Type B pancreatic cell (in vitro differentiated cells): ENCODE results near the gene CELSR1. TPM values are rescaled to one million over a fixed set of nuclear protein-coding genes. Genes with fewer than 3 reads are reported as not detected.

ENCODE experiments used
- DNase-seq: peaks from one replicate; pipeline ENCODE4 v3.0.0; 2021; ENCODE audit warnings: mixed read lengths; ENCODE audit not compliant: unreplicated experiment; ENCODE audit errors: extremely low spot score
- H3K27ac Mint-ChIP-seq: 2 replicates; pipeline ENCODE4 v1.8.0; 2021; ENCODE audit warnings: mild to moderate bottlenecking, mixed read lengths
- H3K27me3 Mint-ChIP-seq: 2 replicates; pipeline ENCODE4 v1.8.0; 2021; ENCODE audit warnings: mixed read lengths
- H3K36me3 Mint-ChIP-seq: 2 replicates; pipeline ENCODE4 v1.8.0; 2021; ENCODE audit warnings: mixed read lengths
- H3K4me1 Mint-ChIP-seq: one replicate; pipeline ENCODE4 v1.8.0; 2021; ENCODE audit warnings: mixed read lengths; ENCODE audit not compliant: unreplicated experiment
- H3K4me3 Mint-ChIP-seq: 2 replicates; pipeline ENCODE4 v1.8.0; 2021; ENCODE audit warnings: mild to moderate bottlenecking, mixed read lengths
- H3K9me3 Mint-ChIP-seq: 2 replicates; pipeline ENCODE4 v1.8.0; 2021; ENCODE audit warnings: mixed read lengths
- CTCF ChIP-seq: fragments of 200-600 bp; sonication (generic); conservative IDR thresholded peaks from 2 replicates; pipeline ENCODE4 v1.5.0; 2021; ENCODE audit warnings: antibody characterized with exemption, mild to moderate bottlenecking
- total RNA-seq: library from RNA; stranded (reverse); gene quantifications from 2 replicates; pipeline ENCODE4 v1.2.1, GENCODE V29; 2021; ENCODE audit warnings: low replicate concordance

CELSR1 gene
- total RNA-seq, 1 donor from 2014 or later, result 27.8 TPM

DNA sequence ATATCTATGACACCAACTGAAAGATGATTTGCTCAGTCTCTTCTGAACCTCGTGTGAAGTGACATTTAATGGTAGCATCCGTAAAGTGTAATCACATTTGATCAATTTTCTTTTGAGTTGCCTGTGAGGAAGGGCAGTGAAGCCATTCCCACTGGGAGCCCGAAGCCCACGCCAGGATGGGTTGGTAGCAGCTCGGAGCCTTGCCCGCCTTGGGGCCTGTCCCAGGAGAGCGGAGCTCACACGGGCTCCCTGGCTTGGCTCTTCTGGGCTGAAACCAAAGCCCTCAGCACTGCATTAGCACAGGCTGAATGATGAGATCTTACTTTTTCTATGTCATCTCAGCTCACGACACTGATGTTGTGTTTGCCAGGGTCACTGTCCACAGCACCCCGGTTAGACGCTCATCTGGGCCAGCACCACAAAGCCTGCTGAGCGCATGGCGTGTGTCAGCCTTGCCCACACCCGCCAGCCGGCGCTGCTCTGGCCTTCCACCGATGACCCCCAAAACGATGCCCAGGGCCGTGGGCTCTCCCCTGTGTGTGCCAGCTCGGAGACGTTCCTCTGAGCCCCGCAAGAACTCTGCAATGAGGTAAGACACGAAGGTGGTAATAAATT lies 211.2 kb downstream of the CELSR1 start:
- DNase-seq, result no peak
- H3K27me3 Mint-ChIP-seq, result no peaks in the 10 kb centered on the region
- no peaks in the 10 kb centered on the region for H3K4me1 Mint-ChIP-seq
- H3K9me3 Mint-ChIP-seq, result no peaks in the 10 kb centered on the region
- H3K36me3 Mint-ChIP-seq, result peaks cover 3% of the 10 kb centered on the region
- H3K4me3 Mint-ChIP-seq, result no peak overlapping the region
- TF ChIP-seq CTCF, result no peak
- no peak overlapping the region for H3K27ac Mint-ChIP-seq

- no peak overlapping the region for H3K4me3 Mint-ChIP-seq
- no peaks in the 10 kb centered on the region for H3K9me3 Mint-ChIP-seq
- TF ChIP-seq CTCF, result no peak
- no peak overlapping the region for H3K27ac Mint-ChIP-seq
- no peak for DNase-seq
- H3K27me3 Mint-ChIP-seq, result no peaks in the 10 kb centered on the region
- H3K36me3 Mint-ChIP-seq, result peaks cover 3% of the 10 kb centered on the region
- H3K4me1 Mint-ChIP-seq, result no peaks in the 10 kb centered on the region
Measured at GRCh38 chr22:46323162-46323561, 214.3 kb downstream of the CELSR1 start.

- Mint-ChIP-seq H3K27me3 (no peaks in the 10 kb centered on the region), H3K4me3 (no peak overlapping the region), H3K36me3 (peaks cover 3% of the 10 kb centered on the region), H3K9me3 (no peaks in the 10 kb centered on the region), H3K4me1 (no peaks in the 10 kb centered on the region), H3K27ac (no peak overlapping the region)
- DNase-seq, result no peak
- TF ChIP-seq CTCF, result no peak
Measured at GRCh38 chr22:46322711-46323110, 214.7 kb downstream of the CELSR1 start.

- no peak for TF ChIP-seq CTCF
- no peaks in the 10 kb centered on the region for H3K27me3 Mint-ChIP-seq
- no peak for DNase-seq
- no peak overlapping the region for H3K27ac Mint-ChIP-seq
- H3K4me3 Mint-ChIP-seq, result no peak overlapping the region
- no peaks in the 10 kb centered on the region for H3K9me3 Mint-ChIP-seq
- H3K36me3 Mint-ChIP-seq, result no peaks in the 10 kb centered on the region
- no peaks in the 10 kb centered on the region for H3K4me1 Mint-ChIP-seq
Measured at GRCh38 chr22:46320716-46321386, 216.6 kb downstream of the CELSR1 start.

GRCh38 chr22:46320166-46320710 lies 217.2 kb downstream of the CELSR1 start:
- no peaks in the 10 kb centered on the region for H3K27me3 Mint-ChIP-seq
- no peak for TF ChIP-seq CTCF
- H3K27ac Mint-ChIP-seq, result no peak overlapping the region
- no peaks in the 10 kb centered on the region for H3K4me1 Mint-ChIP-seq
- DNase-seq, result no peak
- no peaks in the 10 kb centered on the region for H3K36me3 Mint-ChIP-seq
- H3K4me3 Mint-ChIP-seq, result no peak overlapping the region
- H3K9me3 Mint-ChIP-seq, result no peaks in the 10 kb centered on the region
